Gastrocnemius medialis (tissue), 4 donors: ENCODE measurements around the gene WDR70. TPM values are rescaled to one million over a fixed set of nuclear protein-coding genes. Genes with fewer than 3 reads are reported as not detected.

ENCODE experiments used
- ATAC-seq, 2 donors: fragments of 150-250 bp; one replicate each; pipeline ENCODE4 v1.9.1; 2016
- DNase-seq, 2 donors: peaks; one replicate each; pipeline ENCODE4 v3.0.0-alpha.2; 2019
- H3K27ac ChIP-seq, 4 donors: fragments of 200-600 bp; sonication (generic); 1 replicate in 1 of 4; 2 replicates in 3 of 4; pipeline ENCODE4 v1.5.1; 2016 to 2018; ENCODE audit warnings: mild to moderate bottlenecking in 2 of 4, moderate library complexity in 1 of 4
- H3K27me3 ChIP-seq, 3 donors: fragments of 200-600 bp; sonication (generic) in 2 of 3; 1 replicate in 1 of 3; 2 replicates in 2 of 3; pipeline versions ENCODE4 v1.5.1 to v1.6.0; 2016 to 2019; ENCODE audit warnings: mild to moderate bottlenecking in 1 of 3, moderate library complexity in 1 of 3
- H3K36me3 ChIP-seq, 2 donors: fragments of 200-600 bp; sonication (generic) in 1 of 2; one replicate each; pipeline ENCODE4 v1.5.1; 2017 to 2018
- H3K4me1 ChIP-seq, 2 donors: fragments of 200-600 bp; sonication (generic) in 1 of 2; one replicate each; pipeline ENCODE4 v1.5.1; 2016 to 2017; ENCODE audit warnings: mild to moderate bottlenecking in 2 of 2
- H3K4me3 ChIP-seq, 4 donors: fragments of 200-600 bp; sonication (generic) in 3 of 4; 1 replicate in 1 of 4; 2 replicates in 3 of 4; pipeline ENCODE4 v1.5.1; 2016 to 2019; ENCODE audit warnings: mild to moderate bottlenecking in 2 of 4
- H3K9me3 ChIP-seq, 3 donors: fragments of 200-600 bp; sonication (generic) in 2 of 3; 1 replicate in 1 of 3; 2 replicates in 2 of 3; pipeline ENCODE4 v1.5.1; 2016 to 2019
- POLR2A ChIP-seq, 2 donors: fragments of 450-650 bp; IDR thresholded peaks; one replicate each; pipeline ENCODE4 v1.6.1; 2017; ENCODE audit warnings: antibody characterized with exemption in 2 of 2, mild to moderate bottlenecking in 2 of 2, moderate library complexity in 2 of 2
- in situ Hi-C, 4 donors: fragments of 200-750 bp; cut with MboI; loops; one replicate each; pipeline versions ENCODE4 v1.15.0 to v1.8.0; 2017; ENCODE audit warnings: low sequenced_read_pairs in 4 of 4
- intact Hi-C: fragments of 100-400 bp; cut with DNase I; formaldehyde crosslinking; loops from one replicate; pipeline ENCODE4 v1.15.1; 2023; ENCODE audit warnings: low total_unique reads
- total RNA-seq, 4 donors: library from RNA; depleted of rRNA; stranded (reverse); fragments of >200 nt; gene quantifications; one replicate each; pipeline versions ENCODE4 v1.1.0 to v1.2.3, GENCODE V29; 2016
- TF ChIP-seq, protein P1 (sequence below), 5 experiments: fragments of 450-650 bp in 3 of 5; fragments of 200-600 bp in 2 of 5; sonication (generic) in 2 of 5; IDR thresholded peaks in 4 of 5; conservative IDR thresholded peaks in 1 of 5; 1 replicate in 4 of 5; 2 replicates in 1 of 5; pipeline ENCODE4 v1.5.1; 2016 to 2019; ENCODE audit warnings: antibody characterized with exemption in 5 of 5, mild to moderate bottlenecking in 3 of 5, moderate library complexity in 3 of 5

Gene WDR70
- total RNA-seq, 4 donors from 2014 or later, result 15.9 to 24.8 (median 21.5) TPM

DNA sequence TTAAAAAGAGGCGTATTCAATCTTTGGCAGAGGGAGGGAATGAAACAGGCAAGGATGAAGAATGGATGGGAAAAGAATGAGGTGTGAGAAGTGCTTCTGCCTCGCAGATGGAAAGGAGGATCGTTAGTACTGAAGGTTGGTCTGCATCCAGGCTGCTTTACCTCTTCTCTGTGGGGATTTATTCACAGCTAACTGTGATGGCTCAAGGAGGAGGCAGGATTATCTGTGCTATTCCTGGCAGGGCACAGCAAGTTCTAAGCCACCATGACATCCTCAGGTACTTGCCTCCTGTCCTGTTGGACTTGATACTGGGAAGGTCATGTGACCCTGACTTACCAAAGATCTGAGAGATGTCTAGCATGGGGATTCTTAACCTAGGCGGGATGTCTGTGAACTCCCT lies 376.5 kb downstream of the WDR70 start:
- TF ChIP-seq, protein P1, sequence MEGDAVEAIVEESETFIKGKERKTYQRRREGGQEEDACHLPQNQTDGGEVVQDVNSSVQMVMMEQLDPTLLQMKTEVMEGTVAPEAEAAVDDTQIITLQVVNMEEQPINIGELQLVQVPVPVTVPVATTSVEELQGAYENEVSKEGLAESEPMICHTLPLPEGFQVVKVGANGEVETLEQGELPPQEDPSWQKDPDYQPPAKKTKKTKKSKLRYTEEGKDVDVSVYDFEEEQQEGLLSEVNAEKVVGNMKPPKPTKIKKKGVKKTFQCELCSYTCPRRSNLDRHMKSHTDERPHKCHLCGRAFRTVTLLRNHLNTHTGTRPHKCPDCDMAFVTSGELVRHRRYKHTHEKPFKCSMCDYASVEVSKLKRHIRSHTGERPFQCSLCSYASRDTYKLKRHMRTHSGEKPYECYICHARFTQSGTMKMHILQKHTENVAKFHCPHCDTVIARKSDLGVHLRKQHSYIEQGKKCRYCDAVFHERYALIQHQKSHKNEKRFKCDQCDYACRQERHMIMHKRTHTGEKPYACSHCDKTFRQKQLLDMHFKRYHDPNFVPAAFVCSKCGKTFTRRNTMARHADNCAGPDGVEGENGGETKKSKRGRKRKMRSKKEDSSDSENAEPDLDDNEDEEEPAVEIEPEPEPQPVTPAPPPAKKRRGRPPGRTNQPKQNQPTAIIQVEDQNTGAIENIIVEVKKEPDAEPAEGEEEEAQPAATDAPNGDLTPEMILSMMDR (IDR thresholded peaks at IDR 0.05 in 4 of 5, conservative IDR thresholded peaks at IDR 0.05 in 1 of 5), result no peak
- TF ChIP-seq POLR2A (IDR thresholded peaks at IDR 0.05), result no peak
- intact Hi-C loops (no loop called here), in situ Hi-C loops (no loop called here)
- H3K27me3 ChIP-seq, result no peaks in the 10 kb centered on the region
- peaks cover 0 to 6% of the 10 kb centered on the region in 2 donors for H3K36me3 ChIP-seq
- ATAC-seq (no peak), DNase-seq (no peak)
- no peak overlapping the region for H3K27ac ChIP-seq
- H3K9me3 ChIP-seq, result no peaks in the 10 kb centered on the region
- no peak overlapping the region for H3K4me3 ChIP-seq
- H3K4me1 ChIP-seq, result no peaks in the 10 kb centered on the region

GRCh38 chr5:37756248-37756647 lies 377.1 kb downstream of the WDR70 start:
- no peak overlapping the region for H3K4me3 ChIP-seq
- H3K27me3 ChIP-seq, result no peaks in the 10 kb centered on the region
- DNase-seq (no peak), ATAC-seq (no peak)
- no peak for TF ChIP-seq POLR2A (IDR thresholded peaks at IDR 0.05)
- TF ChIP-seq, protein P1 (IDR thresholded peaks at IDR 0.05 in 4 of 5, conservative IDR thresholded peaks at IDR 0.05 in 1 of 5), result no peak
- H3K9me3 ChIP-seq, result no peaks in the 10 kb centered on the region
- in situ Hi-C loops, result no loop called here
- no peak overlapping the region for H3K27ac ChIP-seq
- H3K36me3 ChIP-seq, result peaks cover 0 to 6% of the 10 kb centered on the region in 2 donors
- H3K4me1 ChIP-seq, result no peaks in the 10 kb centered on the region
- intact Hi-C loops, result no loop called here

- ATAC-seq (no peak), DNase-seq (no peak)
- H3K36me3 ChIP-seq, result peaks cover 0 to under 1% of the 10 kb centered on the region in 2 donors
- no peaks in the 10 kb centered on the region for H3K27me3 ChIP-seq
- in situ Hi-C loops (no loop called here), intact Hi-C loops (no loop called here)
- H3K4me3 ChIP-seq, result no peak overlapping the region
- no peak overlapping the region for H3K27ac ChIP-seq
- TF ChIP-seq, protein P1 (IDR thresholded peaks at IDR 0.05 in 4 of 5, conservative IDR thresholded peaks at IDR 0.05 in 1 of 5), result no peak
- no peak for TF ChIP-seq POLR2A (IDR thresholded peaks at IDR 0.05)
- H3K4me1 ChIP-seq, result no peaks in the 10 kb centered on the region
- no peaks in the 10 kb centered on the region for H3K9me3 ChIP-seq
Measured at GRCh38 chr5:37757980-37758582, 379.0 kb downstream of the WDR70 start.

DNA sequence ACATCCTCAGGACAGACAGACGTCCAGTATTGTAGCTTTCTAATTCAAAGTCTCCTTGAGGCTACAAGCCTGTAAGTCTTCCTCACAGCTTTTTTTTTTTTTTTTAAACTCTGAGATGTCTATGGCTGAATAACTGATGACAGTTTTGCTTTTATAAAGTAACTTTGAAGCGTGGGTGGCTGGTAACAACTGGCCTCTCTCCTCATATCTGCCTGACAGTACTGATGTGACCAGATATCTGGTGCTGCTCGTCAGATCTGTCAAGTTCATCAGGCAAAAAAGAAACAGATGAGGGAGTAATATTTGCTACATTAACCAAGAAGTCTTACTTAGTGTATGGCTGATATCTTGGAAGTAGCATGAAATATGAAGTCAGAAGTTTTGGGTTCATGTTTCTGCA lies 388.1 kb downstream of the WDR70 start:
- intact Hi-C loops, result no loop called here
- H3K4me1 ChIP-seq, result no peaks in the 10 kb centered on the region
- no peak for TF ChIP-seq POLR2A (IDR thresholded peaks at IDR 0.05)
- TF ChIP-seq, protein P1 (IDR thresholded peaks at IDR 0.05 in 4 of 5, conservative IDR thresholded peaks at IDR 0.05 in 1 of 5), result no peak
- no peaks in the 10 kb centered on the region for H3K36me3 ChIP-seq
- ATAC-seq (no peak), DNase-seq (no peak)
- H3K9me3 ChIP-seq, result no peaks in the 10 kb centered on the region
- H3K27me3 ChIP-seq, result no peaks in the 10 kb centered on the region
- H3K27ac ChIP-seq, result no peak overlapping the region
- no peak overlapping the region for H3K4me3 ChIP-seq
- in situ Hi-C loops, result no loop called here

- H3K27me3 ChIP-seq, result no peaks in the 10 kb centered on the region
- TF ChIP-seq, protein P1 (IDR thresholded peaks at IDR 0.05 in 4 of 5, conservative IDR thresholded peaks at IDR 0.05 in 1 of 5), result no peak
- TF ChIP-seq POLR2A (IDR thresholded peaks at IDR 0.05), result no peak
- intact Hi-C loops (no loop called here), in situ Hi-C loops (no loop called here)
- no peak overlapping the region for H3K4me3 ChIP-seq
- H3K36me3 ChIP-seq, result no peaks in the 10 kb centered on the region
- H3K4me1 ChIP-seq, result no peaks in the 10 kb centered on the region
- no peak for DNase-seq
- no peaks in the 10 kb centered on the region for H3K9me3 ChIP-seq
- no peak for ATAC-seq
- no peak overlapping the region for H3K27ac ChIP-seq
Measured at GRCh38 chr5:37767961-37768360, 388.8 kb downstream of the WDR70 start.
